Spinal cord (tissue), 10 donors: ENCODE results near the gene SALL3. TPM values are rescaled to one million over a fixed set of nuclear protein-coding genes. Genes with fewer than 3 reads are reported as not detected.

Source experiments
- DNase-seq, 6 donors: peaks; one replicate each; pipeline versions ENCODE4 v3.0.0 to v3.0.0-alpha.2; 2013 to 2015; ENCODE audit warnings: low spot score in 6 of 6, low read depth in 4 of 6
- H3K27ac ChIP-seq: one replicate; pipeline ENCODE4 v1.5.1; 2013; ENCODE audit warnings: low read depth, low read length, control low read depth
- H3K27me3 ChIP-seq: one replicate; pipeline ENCODE4 v1.6.1; 2013; ENCODE audit warnings: low read length; ENCODE audit not compliant: control insufficient read depth, insufficient read depth
- H3K36me3 ChIP-seq: one replicate; pipeline ENCODE4 v1.6.1; 2013; ENCODE audit warnings: low read length; ENCODE audit not compliant: control insufficient read depth, insufficient read depth
- H3K4me1 ChIP-seq: one replicate; pipeline ENCODE4 v1.6.1; 2013; ENCODE audit warnings: low read length; ENCODE audit not compliant: control insufficient read depth, insufficient read depth
- H3K4me3 ChIP-seq: one replicate; pipeline ENCODE4 v1.5.1; 2013; ENCODE audit warnings: low read depth, low read length, control low read depth
- H3K9me3 ChIP-seq: one replicate; pipeline ENCODE4 v1.6.1; 2013; ENCODE audit warnings: low read length; ENCODE audit not compliant: control insufficient read depth, insufficient read depth
- WGBS: methylation state at CpG from one replicate; pipeline ENCODE4 v1.1.5; 2013; ENCODE audit warnings: missing lambda C conversion rate; ENCODE audit not compliant: insufficient coverage; 5-methylcytosine and 5-hydroxymethylcytosine counted together
- long read RNA-seq, 4 donors: transcript quantifications; one replicate each; lab custom pipeline, GENCODE V29; 2026
- polyA plus RNA-seq, 2 donors: library from polyadenylated mRNA; unstranded; fragments of 120-200 nt; gene quantifications; one replicate each; pipeline ENCODE4 v1.2.1, GENCODE V29; 2013; ENCODE audit not compliant: insufficient read length in 2 of 2
- total RNA-seq, 2 donors: library from RNA; depleted of rRNA in 1 of 2; stranded (reverse); fragments of 120-200 nt in 1 of 2; fragments of >200 nt in 1 of 2; gene quantifications; one replicate each; pipeline versions ENCODE4 v1.2.3 to v1.2.4, GENCODE V29; 2013 to 2014
- donor health status: healthy.

SALL3 gene
- 10 to 100 TPM; 18.4 to 28.8 TPM for total RNA-seq
- 100 to 1,000 TPM; 104 to 119 TPM for polyA plus RNA-seq
- long read RNA-seq, donor 1, transcript SALL3-201 (3 exons, 3,997 nt): major isoform, 6 of 27 reads
- long read RNA-seq, donor 1, partial matches to known transcripts: 20 of 27 reads
- long read RNA-seq, donor 1, other reads (novel, unspliced or antisense): 0 of 27 reads
- long read RNA-seq, donor 2, transcript SALL3-201 (3 exons, 3,997 nt): major isoform, 8 of 23 reads
- long read RNA-seq, donor 2, partial matches to known transcripts: 14 of 23 reads
- long read RNA-seq, donor 2, other reads (novel, unspliced or antisense): 0 of 23 reads
- long read RNA-seq, donor 3, partial matches to known transcripts: 8 of 12 reads
- long read RNA-seq, donor 3, other reads (novel, unspliced or antisense): 0 of 12 reads
- long read RNA-seq, donor 4: 0 reads

DNA sequence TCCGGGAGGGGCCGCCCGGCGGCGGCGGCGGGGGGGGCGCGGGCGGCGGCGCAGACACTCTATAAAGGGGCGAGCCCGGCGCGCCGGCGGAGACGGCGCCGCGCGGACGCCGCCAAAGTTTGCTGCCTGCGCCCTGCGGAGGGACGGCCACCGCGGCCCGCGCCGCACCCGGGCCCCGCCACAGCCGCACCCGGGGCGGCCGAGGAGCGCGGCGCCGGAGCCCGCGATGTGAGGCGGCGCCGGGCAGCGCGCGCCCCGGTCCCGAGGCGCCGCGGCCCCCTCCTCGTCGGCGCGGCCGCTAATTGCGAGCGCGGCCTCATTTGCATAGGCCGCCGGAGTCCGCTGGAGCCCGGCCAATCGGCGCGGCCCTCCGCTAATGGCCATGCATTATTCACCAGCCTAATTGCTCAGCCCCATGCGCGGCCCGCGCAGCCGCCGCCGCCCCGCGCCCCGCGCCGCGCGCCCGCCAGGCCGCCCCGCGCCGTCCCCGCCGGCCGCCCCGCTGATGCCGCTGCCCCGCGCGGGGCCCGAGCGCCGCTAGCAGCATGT is at the start of gene SALL3:
Gene SALL3 (plus strand): TSS at position 89 of the 549 bp plus-strand sequence. CDS start 457 bp downstream, at position 546.
- Histone ChIP-seq H3K27ac (peak within 1 kb of the TSS; percentile 85), H3K9me3 (no peaks in the 10 kb centered on the region), H3K4me3 (peak within 1 kb of the TSS; percentile 43), H3K36me3 (peaks cover 7% of the 10 kb centered on the region), H3K4me1 (peaks cover 8% of the 10 kb centered on the region), H3K27me3 (peaks cover 72% of the 10 kb centered on the region)
- under 1% methylated on average over 102 of the region's 102 CpGs for WGBS
- peak in 2 of 6 donors; percentile 82 to 88 for DNase-seq

DNA sequence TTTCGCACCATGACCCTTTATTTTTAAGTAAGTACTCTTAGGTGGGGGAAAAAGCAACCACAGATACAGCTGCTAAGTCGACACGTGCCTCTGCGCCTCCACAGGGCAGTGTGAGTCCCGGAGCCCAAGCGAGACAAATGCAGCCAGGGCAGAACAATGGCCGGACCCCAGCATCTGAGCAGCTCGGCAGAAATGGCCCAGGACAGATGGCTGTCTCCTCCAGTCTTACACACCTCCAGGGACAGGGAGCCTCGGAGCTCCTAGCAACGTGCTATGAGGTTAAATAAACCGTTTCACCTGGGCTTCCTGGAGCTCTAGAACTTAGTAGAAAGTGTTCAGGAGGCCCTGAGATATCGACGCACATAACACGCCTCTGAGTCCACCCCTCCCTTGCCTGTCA is 47.3 kb upstream of the SALL3 start:
- H3K4me3 ChIP-seq: no peak overlapping the region
- H3K27ac ChIP-seq: no peak overlapping the region
- H3K4me1 ChIP-seq: no peaks in the 10 kb centered on the region
- 45% methylated on average over 11 of the region's 14 CpGs for WGBS
- H3K27me3 ChIP-seq: no peaks in the 10 kb centered on the region
- H3K36me3 ChIP-seq: no peaks in the 10 kb centered on the region
- peak in 1 of 6 donors; percentile 36 for DNase-seq
- H3K9me3 ChIP-seq: no peaks in the 10 kb centered on the region

DNA sequence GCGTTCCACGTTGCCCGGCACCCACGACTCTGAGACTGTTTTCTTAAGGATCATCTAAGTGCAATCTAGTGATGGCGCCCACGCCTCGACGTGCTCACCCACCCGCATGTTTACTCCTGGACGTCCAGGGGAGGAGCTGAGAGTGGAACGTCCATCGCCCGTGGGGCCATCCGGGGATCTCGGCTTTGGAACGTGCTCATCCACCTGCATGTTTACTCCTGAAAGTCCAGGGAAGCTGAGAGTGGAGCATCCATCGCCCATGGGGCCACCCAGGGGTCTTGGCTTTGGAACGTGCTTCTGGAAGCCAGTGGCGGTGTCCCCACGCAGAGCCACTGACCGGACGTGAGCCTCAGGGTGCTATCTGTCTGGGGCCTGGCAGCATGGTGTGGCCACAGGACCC is 45.6 kb upstream of the SALL3 start:
- 95% methylated on average over 22 of the region's 22 CpGs for WGBS
- H3K36me3 ChIP-seq: no peaks in the 10 kb centered on the region
- H3K4me1 ChIP-seq: no peaks in the 10 kb centered on the region
- H3K9me3 ChIP-seq: no peaks in the 10 kb centered on the region
- H3K27ac ChIP-seq: no peak overlapping the region
- H3K27me3 ChIP-seq: no peaks in the 10 kb centered on the region
- H3K4me3 ChIP-seq: no peak overlapping the region
- no peak for DNase-seq

DNA sequence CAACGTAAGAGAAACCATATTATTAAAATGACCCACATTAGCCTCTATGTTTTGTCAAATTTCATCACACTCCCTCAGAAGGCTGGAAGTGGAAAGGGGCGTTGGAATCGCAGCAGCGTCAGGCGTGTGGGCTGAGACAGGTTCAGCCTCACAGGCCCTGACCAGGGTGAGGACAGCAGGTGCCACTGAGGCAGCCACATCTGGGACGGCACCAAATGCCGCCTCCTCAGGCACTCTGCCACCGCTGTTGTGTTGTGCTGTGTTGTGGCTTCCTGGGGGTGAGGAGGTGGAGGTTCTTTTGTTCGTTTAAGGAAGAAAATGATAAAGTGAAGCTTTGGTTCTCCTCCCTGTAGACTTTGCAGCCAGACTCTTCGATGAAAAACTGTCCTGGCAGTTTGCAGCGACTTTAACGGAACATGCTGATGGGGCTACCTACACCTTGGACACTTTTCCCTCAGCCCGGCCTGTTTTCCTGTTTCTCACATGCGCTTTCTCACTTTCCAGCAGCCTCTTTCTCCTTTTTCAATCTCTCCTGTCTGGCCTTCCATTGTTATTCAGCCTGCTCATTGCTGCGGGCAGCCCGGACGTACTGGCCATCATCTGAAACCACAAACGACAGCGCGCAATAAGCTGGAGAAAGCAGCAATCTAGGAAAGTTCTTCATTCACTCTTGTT is 44.9 kb upstream of the SALL3 start:
- Histone ChIP-seq H3K9me3 (no peaks in the 10 kb centered on the region), H3K4me1 (no peaks in the 10 kb centered on the region), H3K36me3 (no peaks in the 10 kb centered on the region), H3K27me3 (no peaks in the 10 kb centered on the region), H3K4me3 (no peak overlapping the region), H3K27ac (no peak overlapping the region)
- peak in 1 of 6 donors; percentile 23 for DNase-seq
- 86% methylated on average over 19 of the region's 20 CpGs for WGBS

DNA sequence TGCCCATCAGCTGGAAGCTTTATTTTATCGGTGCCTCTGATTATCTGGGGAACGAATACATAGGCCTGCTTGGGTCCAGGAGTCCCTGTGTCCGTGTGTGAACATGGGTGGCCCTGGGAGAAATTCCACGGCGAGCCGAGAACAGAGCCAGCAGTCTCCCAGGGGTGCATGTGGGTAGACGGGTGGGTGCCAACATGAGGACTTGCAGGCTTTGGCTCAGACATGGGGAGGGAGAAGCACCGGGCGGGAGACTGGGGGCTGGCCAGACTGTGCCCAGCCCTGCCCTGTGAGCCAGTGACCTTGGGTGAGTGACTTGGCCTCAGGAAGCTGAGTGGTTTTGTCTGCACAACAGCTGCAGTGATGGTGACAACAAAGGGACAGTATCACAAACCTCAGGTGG is 44.2 kb upstream of the SALL3 start:
- no peak for DNase-seq
- Histone ChIP-seq H3K36me3 (no peaks in the 10 kb centered on the region), H3K4me1 (no peaks in the 10 kb centered on the region), H3K27me3 (no peaks in the 10 kb centered on the region), H3K4me3 (no peak overlapping the region), H3K27ac (no peak overlapping the region), H3K9me3 (no peaks in the 10 kb centered on the region)
- WGBS: 92% methylated on average over 9 of the region's 9 CpGs

DNA sequence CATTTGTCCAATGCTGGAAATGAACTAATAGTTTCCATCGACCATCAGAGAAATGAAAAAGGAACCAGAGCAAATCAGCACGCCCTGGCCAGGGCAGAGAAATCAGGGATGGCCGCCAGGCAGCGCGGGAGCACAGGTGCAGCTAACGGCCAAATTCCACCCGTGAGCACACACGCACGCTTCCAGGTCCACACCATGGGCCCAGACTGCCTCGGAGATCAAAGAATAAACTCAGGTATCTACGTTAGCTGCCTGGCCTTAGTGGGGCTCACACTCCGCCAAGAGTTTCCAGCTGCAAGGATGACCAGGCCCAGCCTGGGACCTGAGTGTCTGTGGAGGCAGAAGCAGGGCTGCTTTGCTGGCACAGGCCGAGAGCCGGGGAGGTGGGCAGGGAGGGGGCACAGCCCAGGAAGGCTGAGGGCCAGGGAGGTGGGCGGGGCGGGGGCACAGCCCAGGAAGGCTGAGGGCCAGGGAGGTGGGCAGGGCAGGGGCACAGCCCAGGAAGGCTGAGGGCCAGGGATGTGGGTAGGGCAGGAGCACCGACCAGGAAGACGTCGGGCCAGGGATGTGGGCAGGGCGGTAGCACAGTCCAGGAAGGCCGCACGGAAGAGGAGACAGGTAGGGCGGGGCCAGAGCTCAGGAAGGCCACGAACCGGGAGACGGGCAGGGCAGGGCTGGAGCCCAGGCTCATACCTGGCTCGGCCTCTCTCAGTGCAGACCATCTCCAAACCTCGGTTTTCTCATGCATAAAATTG is 43.2 kb upstream of the SALL3 start:
- Histone ChIP-seq H3K4me3 (no peak overlapping the region), H3K36me3 (no peaks in the 10 kb centered on the region), H3K27ac (no peak overlapping the region), H3K27me3 (no peaks in the 10 kb centered on the region), H3K4me1 (no peaks in the 10 kb centered on the region), H3K9me3 (no peaks in the 10 kb centered on the region)
- WGBS: 83% methylated on average over 26 of the region's 28 CpGs
- no peak for DNase-seq

DNA sequence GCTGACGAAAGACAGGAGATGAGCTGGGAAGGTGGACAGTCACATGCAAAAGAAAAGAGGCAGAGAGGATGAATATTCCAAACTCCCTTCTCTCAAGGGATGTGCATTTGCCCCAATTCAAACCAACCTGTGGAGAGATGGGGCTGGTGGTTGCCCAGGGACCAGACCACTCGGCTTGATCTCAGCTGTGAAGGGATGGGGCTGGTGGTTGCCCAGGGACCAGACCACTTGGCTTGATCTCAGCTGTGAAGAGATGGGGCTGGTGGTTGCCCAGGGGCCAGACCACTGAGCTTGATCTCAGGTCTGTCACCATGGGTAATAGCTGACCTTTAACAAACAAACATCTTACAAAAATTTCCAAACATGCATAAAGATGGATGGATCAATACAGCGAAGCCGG is 42.5 kb upstream of the SALL3 start:
- Histone ChIP-seq H3K9me3 (no peaks in the 10 kb centered on the region), H3K36me3 (no peaks in the 10 kb centered on the region), H3K4me3 (no peak overlapping the region), H3K27ac (no peak overlapping the region), H3K27me3 (no peaks in the 10 kb centered on the region), H3K4me1 (no peaks in the 10 kb centered on the region)
- no peak for DNase-seq
- 93% methylated on average over 3 of the region's 4 CpGs for WGBS

DNA sequence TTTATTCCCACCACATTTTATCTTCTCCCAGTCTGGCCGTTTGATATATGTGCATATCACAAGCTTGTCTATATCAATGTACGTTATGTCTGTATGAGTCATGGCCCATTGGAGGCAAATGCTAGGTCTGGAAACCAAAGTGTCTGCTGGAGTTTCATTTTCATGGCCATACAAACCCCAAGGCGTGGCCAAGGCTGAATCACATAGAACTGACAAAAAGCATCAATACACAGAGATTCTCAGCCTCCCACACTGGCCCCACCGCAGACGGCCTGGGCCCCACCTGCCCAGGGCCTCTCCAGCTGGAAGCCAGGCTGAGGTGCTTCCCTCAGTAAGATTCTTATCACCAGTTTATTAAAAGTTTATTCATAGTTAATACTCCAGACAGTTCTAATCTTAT is 40.5 kb upstream of the SALL3 start:
- Histone ChIP-seq H3K27me3 (no peaks in the 10 kb centered on the region), H3K27ac (no peak overlapping the region), H3K9me3 (no peaks in the 10 kb centered on the region), H3K4me1 (no peaks in the 10 kb centered on the region), H3K4me3 (no peak overlapping the region), H3K36me3 (no peaks in the 10 kb centered on the region)
- no peak for DNase-seq
- 86% methylated on average over 3 of the region's 5 CpGs for WGBS

DNA sequence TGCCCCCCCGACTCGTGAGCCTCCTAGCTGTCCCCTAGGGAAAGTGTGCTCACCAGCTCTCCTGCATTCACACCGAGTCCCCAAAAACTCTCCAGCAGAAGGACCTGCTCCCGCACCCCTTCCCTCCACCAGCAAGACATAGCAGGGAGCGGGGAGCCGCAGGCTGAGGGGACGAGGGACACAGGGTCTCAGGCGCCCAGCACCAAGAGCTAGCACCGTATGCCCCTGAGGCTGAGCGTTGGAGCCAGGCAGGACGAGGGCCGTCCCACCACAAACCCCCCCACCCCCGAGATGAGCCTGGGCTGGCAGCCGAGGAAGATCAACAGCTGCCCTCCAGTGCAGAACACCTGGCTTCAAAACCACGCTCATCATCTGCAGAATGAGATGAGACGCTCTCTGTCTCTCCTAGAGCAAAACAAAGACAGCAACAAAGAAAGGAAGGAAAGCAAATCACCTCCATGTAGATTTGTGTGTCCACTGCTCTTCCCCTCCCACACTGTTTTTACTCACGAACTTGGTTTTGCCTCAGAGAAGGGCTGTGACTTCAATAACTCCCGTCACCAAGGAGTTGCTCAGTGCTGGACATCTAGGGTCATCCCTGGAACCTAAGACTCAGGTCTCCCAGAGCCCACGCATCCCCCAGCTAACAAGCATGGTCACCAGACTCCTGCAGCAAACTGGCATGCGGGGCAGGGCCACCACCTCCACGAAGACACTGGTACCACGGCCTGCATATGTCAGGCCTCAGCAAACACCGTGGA is 39.7 kb upstream of the SALL3 start:
- DNase-seq: no peak
- no peaks in the 10 kb centered on the region for H3K36me3 ChIP-seq
- 77% methylated on average over 19 of the region's 23 CpGs for WGBS
- H3K4me1 ChIP-seq: no peaks in the 10 kb centered on the region
- H3K27me3 ChIP-seq: no peaks in the 10 kb centered on the region
- no peak overlapping the region for H3K27ac ChIP-seq
- H3K9me3 ChIP-seq: no peaks in the 10 kb centered on the region
- no peak overlapping the region for H3K4me3 ChIP-seq
